Putamen (tissue), 1 donor: ENCODE results near the gene CPNE7.

ENCODE experiments used
- DNase-seq: peaks from one replicate; pipeline ENCODE4 v3.0.0-alpha.2; 2016; ENCODE audit warnings: low spot score

Gene CPNE7

GRCh38 chr16:89602952-89603590, 27.5 kb downstream of the CPNE7 start:
- DNase-seq: no peak

- DNase-seq: no peak
These were observed 29.2 kb downstream of the CPNE7 start for GRCh38 chr16:89604764-89605163.

GRCh38 chr16:89605186-89605970, 29.8 kb downstream of the CPNE7 start:
- no peak for DNase-seq

- no peak for DNase-seq
These were observed 30.4 kb downstream of the CPNE7 start for GRCh38 chr16:89606006-89606405.

- DNase-seq: no peak
These were observed 31.9 kb downstream of the CPNE7 start for GRCh38 chr16:89607453-89607852.

- no peak for DNase-seq
These were observed 32.6 kb downstream of the CPNE7 start for GRCh38 chr16:89607937-89608740.

GRCh38 chr16:89610108-89610453, 34.5 kb downstream of the CPNE7 start:
- DNase-seq: no peak

GRCh38 chr16:89612415-89613166, 37.0 kb downstream of the CPNE7 start:
- no peak for DNase-seq

GRCh38 chr16:89613231-89613953, 37.8 kb downstream of the CPNE7 start, which contains the start of gene DPEP1:
DPEP1 (plus strand) TSS chr16:89613642; CDS start chr16:89630411, 16,769 bp downstream.
- DNase-seq: no peak

- DNase-seq: no peak
These were observed 38.4 kb downstream of the CPNE7 start for GRCh38 chr16:89613954-89614459.

- DNase-seq: no peak
These were observed 39.6 kb downstream of the CPNE7 start for GRCh38 chr16:89615176-89615575.

GRCh38 chr16:89615596-89616090, 40.1 kb downstream of the CPNE7 start:
- no peak for DNase-seq

- DNase-seq: no peak
These were observed 41.1 kb downstream of the CPNE7 start for GRCh38 chr16:89616623-89617022.

- no peak for DNase-seq
These were observed 41.5 kb downstream of the CPNE7 start for GRCh38 chr16:89617036-89617435.

GRCh38 chr16:89618109-89618998, 42.8 kb downstream of the CPNE7 start:
- DNase-seq: no peak

- DNase-seq: no peak
These were observed 44.3 kb downstream of the CPNE7 start for GRCh38 chr16:89619840-89620239.

- DNase-seq: no peak
These were observed 44.9 kb downstream of the CPNE7 start for GRCh38 chr16:89620406-89620841.

GRCh38 chr16:89621136-89621697, 45.7 kb downstream of the CPNE7 start:
- DNase-seq: no peak

- no peak for DNase-seq
These were observed 46.3 kb downstream of the CPNE7 start for GRCh38 chr16:89621698-89622409.
